ENCODE measurements around the gene ALDH16A1.

DNA sequence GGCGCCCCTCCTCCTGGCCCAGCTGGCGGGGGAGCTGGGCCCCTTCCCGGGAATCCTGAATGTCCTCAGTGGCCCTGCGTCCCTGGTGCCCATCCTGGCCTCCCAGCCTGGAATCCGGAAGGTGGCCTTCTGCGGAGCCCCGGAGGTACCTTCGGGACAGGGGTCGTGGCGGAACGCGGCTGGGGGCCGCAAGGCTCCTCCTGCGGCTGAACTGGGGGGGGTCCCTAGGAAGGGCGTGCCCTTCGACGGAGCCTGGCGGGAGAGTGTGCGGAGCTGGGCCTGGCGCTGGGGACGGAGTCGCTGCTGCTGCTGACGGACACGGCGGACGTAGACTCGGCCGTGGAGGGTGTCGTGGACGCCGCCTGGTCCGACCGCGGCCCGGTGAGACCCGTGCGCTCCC lies 8.6 kb downstream of the ALDH16A1 start:
- TF ChIP-seq, protein P1, sequence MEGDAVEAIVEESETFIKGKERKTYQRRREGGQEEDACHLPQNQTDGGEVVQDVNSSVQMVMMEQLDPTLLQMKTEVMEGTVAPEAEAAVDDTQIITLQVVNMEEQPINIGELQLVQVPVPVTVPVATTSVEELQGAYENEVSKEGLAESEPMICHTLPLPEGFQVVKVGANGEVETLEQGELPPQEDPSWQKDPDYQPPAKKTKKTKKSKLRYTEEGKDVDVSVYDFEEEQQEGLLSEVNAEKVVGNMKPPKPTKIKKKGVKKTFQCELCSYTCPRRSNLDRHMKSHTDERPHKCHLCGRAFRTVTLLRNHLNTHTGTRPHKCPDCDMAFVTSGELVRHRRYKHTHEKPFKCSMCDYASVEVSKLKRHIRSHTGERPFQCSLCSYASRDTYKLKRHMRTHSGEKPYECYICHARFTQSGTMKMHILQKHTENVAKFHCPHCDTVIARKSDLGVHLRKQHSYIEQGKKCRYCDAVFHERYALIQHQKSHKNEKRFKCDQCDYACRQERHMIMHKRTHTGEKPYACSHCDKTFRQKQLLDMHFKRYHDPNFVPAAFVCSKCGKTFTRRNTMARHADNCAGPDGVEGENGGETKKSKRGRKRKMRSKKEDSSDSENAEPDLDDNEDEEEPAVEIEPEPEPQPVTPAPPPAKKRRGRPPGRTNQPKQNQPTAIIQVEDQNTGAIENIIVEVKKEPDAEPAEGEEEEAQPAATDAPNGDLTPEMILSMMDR (IDR thresholded peaks at IDR 0.05) = no peak
- no peak for TF ChIP-seq POLR2A (IDR thresholded peaks at IDR 0.05)
